Left kidney (tissue), 2 donors: ENCODE data around the gene APOD. TPM values are rescaled to one million over a fixed set of nuclear protein-coding genes. Genes with fewer than 3 reads are reported as not detected.
"Not testable (repeated sequence)": the region's sequence is repeated elsewhere in the genome, so short reads cannot be mapped to it uniquely, and the experiment has no call there.

ENCODE experiments used
- DNase-seq: peaks from one replicate; pipeline ENCODE4 v3.0.0-alpha.2; 2013
- polyA plus RNA-seq: library from polyadenylated mRNA; unstranded; fragments of 120-200 nt; gene quantifications from one replicate; pipeline ENCODE4 v1.2.1, GENCODE V29; 2013; ENCODE audit not compliant: insufficient read length

The APOD gene
- polyA plus RNA-seq, 1 donor = 13.3 TPM

- DNase-seq = not testable (repeated sequence)
These were observed 6.1 kb upstream of the APOD start for GRCh38 chr3:195589796-195590195.

- DNase-seq = no peak
These were observed 4.1 kb upstream of the APOD start for GRCh38 chr3:195587824-195588223.

DNA sequence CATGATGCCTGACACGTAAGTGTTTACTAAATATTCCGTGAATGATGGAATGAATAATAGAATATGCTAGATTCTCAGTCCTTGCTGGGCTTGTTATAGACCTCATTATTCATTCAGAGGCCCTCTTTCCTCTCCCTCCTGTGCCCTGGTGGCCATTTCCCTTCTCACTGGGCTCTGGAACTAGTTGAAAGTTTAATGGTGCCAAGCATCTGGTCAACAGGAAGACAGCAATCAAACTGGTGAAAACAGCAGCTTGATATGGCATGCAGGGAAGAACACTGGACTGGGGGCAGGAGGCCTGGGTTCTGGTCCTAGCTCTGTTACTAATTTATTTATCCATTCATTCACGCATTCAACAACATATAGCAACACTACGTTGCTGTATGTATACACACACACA is 3.7 kb upstream of the APOD start:
- DNase-seq = no peak

GRCh38 chr3:195584543-195584870 is 767 bp upstream of the APOD start:
- DNase-seq = no peak

GRCh38 chr3:195582947-195583346 is 793 bp downstream of the APOD start:
- no peak for DNase-seq

DNA sequence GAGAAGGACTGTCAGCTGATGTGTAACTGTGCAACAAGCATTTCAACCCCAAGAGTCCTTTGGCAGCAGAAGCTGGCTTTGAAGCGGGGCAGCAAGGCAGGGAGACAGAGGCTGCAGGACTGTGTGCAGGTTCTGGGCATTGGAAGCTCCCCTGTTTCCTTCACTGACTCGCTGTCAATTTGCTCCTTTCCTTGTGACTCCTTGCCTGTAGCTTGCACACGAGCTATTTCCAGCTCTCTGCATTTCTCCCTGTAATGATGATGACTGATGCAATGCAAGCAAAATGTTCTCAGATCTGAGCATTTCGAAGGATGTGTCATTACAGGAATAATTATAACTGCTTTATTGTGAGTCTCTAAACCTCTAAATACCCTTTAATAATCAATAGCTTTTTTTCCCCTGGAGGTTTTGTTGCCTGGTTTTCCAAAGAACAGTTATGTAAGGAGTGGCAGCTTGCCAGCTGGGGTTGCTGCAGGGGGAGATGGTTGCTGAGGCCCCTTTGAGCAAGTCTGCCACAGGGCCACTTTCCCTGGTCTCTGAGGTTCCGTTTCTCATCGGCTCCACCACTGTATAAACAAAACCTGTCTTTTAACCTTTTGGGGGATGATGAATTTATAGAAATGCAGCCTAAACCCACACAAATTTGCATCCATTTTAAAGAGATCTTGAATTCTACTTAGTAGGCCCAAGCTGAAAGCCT is 2.8 kb downstream of the APOD start:
- no peak for DNase-seq

DNA sequence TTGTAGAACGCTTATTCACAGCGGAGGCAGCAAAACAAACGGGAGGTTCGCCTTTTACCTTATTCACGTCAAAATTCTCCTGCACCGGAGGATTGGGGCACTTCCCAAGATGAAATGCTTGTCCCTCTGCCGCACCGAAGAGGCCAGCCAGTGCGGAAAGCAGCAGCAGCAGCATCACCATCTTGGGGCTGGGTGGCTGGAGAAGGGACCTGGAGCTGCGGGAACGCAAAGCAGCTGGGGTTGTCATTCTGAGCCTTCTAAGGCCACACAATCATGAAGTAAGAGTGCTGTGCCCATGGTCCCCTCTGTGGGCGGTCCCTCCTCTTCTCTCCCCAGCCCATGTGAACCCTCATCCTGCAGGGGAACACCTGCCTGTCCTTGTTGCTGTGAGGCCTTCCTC is 4.5 kb downstream of the APOD start:
- DNase-seq = no peak

GRCh38 chr3:195578565-195578964 is 5.2 kb downstream of the APOD start:
- DNase-seq = no peak

DNA sequence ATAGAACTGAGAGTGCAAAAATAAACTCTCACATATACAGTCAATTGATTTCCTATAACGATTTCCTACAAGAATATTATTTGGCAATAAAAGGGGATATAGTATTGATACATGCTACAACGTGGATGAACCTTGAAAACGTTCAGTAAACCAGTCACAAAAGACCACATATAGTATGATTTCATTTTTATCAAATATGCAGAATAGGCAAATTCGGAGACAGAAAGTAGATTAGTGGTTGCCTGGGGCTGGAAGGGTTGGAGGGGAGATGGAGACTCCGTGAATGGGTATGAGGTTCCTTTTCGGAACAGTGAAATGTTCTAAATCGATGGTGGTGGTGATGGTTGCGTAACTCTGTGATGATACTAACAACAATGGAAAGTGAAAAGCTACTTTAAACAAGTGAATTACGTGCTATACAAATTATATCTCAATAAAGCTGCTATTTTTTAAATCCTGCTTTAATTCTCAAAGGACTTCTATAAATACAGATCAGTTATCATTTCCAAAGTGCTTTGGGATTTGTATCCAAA is 6.0 kb downstream of the APOD start:
- DNase-seq = no peak

- no peak for DNase-seq
These were observed 9.0 kb downstream of the APOD start for GRCh38 chr3:195574497-195575304.

DNA sequence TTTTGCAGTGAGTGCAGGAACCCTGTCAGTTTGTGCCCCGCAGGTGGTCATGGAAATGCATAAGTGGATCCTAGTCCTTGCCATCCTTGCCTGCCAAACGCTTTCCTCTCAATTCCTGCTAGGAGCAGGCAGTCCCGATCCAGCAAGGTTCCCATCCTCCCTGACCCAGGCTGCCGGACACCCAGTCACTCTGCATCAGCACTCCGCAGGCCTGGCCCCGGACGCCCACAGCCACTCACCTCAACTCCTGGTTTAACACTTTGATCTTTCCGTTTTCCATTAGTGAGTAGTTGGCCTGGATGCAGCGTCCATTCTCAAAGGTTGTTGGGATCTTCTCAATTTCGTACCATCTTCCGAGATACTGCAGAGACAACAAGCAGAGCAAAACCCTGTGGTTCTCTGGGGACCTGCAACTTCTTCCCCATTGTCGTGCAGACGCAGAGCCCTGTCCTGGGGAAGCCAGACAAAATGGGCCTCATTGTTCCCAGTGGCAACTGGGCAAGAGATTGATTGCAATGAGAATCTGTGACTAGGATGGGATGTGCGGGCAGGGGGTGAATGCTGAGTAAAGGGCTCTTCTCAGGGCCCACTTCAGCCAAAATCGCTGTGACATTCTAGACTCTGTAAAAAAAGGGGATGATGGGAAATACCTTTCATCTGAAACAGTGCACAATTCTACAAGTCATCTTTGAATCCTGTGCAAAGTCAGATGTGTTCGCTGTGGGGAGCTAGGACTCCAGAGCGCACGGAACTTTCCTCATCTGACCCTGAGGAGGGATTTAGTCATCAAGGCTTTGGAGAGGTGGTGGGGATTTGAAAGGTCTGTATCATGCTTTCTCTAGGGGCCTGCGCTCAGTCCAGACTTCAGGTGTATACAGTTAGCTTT is 9.9 kb downstream of the APOD start:
- DNase-seq = no peak

GRCh38 chr3:195571361-195571760 is 12.4 kb downstream of the APOD start:
- DNase-seq = no peak

GRCh38 chr3:195570912-195571311 is 12.8 kb downstream of the APOD start:
- no peak for DNase-seq

- no peak for DNase-seq
These were observed 13.4 kb downstream of the APOD start for GRCh38 chr3:195570344-195570743.

DNA sequence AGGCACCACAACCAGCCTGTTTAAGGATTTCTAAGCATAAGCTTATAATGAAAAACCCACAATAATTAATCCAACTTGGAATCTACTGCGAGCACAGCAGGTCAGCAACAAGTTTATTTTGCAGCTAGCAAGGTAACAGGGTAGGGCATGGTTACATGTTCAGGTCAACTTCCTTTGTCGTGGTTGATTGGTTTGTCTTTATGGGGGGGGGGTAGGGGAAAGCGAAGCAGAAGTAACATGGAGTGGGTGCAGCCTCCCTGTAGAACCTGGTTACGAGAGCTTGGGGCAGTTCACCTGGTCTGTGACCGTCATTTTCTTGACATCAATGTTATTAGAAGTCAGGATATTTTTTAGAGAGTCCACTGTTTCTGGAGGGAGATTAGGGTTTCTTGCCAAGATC is 15.1 kb downstream of the APOD start:
- no peak for DNase-seq

DNA sequence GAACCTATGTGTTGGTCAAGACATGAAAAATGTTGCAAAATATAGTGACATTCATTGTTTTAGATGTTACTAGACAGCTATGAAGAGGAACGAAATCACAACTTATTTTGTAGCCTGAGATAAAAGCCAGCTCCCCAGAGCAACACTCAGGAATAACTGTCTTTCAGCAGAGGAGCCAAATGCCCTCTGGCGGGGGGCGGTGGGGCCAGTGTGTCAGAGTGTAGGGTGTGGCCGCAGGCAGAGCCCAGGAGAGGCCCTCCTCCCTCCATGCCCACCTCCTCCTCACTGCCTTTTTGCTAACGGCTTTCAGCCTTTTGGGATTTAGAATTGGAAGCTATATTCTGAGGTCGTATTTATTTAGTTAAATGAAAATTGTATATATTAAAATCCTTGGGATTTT is 16.9 kb downstream of the APOD start:
- no peak for DNase-seq

- DNase-seq = no peak
These were observed 18.0 kb downstream of the APOD start for GRCh38 chr3:195565716-195566115.

DNA sequence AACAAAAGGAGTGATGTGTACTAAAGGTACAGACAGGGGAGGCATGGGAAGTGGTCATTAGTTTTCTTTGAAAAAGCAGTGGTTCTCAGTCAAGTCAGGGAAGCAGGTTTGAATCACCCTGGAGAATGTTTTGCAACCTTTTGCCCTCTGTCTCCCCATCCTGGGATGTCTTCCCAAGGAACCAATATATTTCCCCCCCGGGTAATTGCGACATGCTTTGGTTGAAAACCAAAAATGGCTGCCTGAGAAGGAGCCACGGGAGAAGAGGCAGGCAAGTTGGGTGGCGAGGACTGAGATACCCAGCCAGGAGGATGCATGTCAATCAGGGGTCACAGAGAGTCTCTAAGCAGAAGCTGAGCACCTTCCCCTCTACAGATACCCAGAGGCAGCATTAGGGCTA is 20.4 kb downstream of the APOD start:
- DNase-seq = no peak

DNA sequence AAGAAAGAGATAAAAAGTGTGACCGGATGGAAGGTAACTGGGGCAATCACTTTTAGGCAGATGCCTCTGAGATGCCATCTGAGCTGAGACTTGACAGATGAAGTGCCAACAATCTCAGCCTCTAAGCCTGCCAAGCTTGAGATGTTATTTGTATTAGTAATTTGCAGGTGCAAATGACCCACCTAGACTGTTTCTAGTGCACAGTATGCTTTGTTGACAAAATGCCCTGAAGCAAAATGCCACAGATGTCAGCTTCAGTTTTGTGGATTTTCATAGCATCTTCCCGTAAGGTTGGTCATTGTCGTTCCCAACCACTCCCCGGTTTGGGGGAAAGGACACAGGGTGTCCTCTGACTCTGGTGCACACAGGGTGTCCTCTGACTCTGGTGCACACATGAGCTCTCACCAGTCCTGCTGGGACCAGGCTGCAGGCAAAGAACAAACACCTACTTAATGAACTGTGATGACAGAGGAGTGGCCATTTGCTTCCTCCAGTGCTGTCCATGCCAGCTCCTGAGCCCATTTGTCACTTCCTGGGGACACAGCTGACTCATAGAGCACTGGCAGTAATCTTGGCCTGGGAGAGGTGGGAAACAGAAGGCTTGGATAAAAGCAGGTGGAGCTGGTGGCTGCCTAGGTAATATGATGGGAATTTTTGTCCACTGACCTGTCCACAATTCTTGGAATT is 23.9 kb downstream of the APOD start:
- DNase-seq = no peak

- no peak for DNase-seq
These were observed 25.1 kb downstream of the APOD start for GRCh38 chr3:195558602-195559001.

DNA sequence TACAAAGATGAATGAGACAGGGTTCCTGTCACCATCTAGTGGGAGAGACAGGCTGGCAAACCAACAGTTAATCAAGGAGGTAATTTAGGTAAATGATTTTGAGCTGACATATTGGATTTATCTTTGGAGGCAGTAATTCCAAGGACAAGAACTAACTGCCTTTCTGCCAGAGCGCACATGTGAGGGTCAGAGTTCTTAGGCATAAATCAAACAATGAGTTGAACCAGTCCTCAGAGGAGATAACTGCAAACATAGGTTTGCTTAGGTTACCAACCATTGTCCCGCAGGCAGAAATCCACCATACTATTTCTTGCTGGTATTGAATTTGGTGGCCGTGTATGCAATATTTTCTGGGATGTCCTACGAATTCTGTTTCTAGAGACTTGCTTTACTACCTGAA is 26.4 kb downstream of the APOD start:
- no peak for DNase-seq

GRCh38 chr3:195556390-195556789 is 27.4 kb downstream of the APOD start:
- DNase-seq = no peak
